PFSK-1 (cell line): ENCODE measurements around the gene NECTIN1. TPM values are rescaled to one million over a fixed set of nuclear protein-coding genes. Genes with fewer than 3 reads are reported as not detected.

Experiments used
- FOXP2 ChIP-seq: optimal IDR thresholded peaks from 2 replicates; pipeline ENCODE3; 2011; ENCODE audit warnings: borderline replicate concordance, control low read depth, inconsistent platforms; ENCODE audit not compliant: insufficient read depth; ENCODE audit errors: extremely low read length, extremely low read depth
- POLR2AphosphoS5 ChIP-seq: IDR thresholded peaks from 2 replicates; pipeline ENCODE4 v1.6.1; 2012; ENCODE audit warnings: low read depth, mild to moderate bottlenecking, control low read depth, low read length, moderate library complexity
- REST ChIP-seq, 2 experiments: IDR thresholded peaks; 2 replicates each; pipeline versions ENCODE4 v1.6.1 to v1.8.0; 2011 to 2012; ENCODE audit warnings: low read depth in 2 of 2, low read length in 2 of 2, control low read depth in 1 of 2, inconsistent platforms in 1 of 2, mild to moderate bottlenecking in 1 of 2, moderate library complexity in 1 of 2; ENCODE audit not compliant: insufficient read depth in 1 of 2
- SIN3A ChIP-seq: IDR thresholded peaks from 2 replicates; pipeline ENCODE4 v1.6.1; 2012; ENCODE audit warnings: mild to moderate bottlenecking, low read length, moderate library complexity, borderline replicate concordance; ENCODE audit not compliant: insufficient read depth
- TAF1 ChIP-seq: IDR thresholded peaks from 2 replicates; pipeline ENCODE4 v1.6.1; 2012; ENCODE audit warnings: low read length, control low read depth, borderline replicate concordance; ENCODE audit not compliant: insufficient read depth
- polyA plus RNA-seq: library from polyadenylated mRNA; unstranded; fragments of >200 nt; gene quantifications from one replicate; pipeline ENCODE4 v1.2.1, GENCODE V29; 2012; ENCODE audit warnings: low read depth, missing spikeins; ENCODE audit not compliant: insufficient read length

NECTIN1 gene
- 6.8 TPM for polyA plus RNA-seq

GRCh38 chr11:119728651-119729580 is at the start of gene NECTIN1:
Gene NECTIN1, minus strand, starts transcription at chr11:119729200. Its CDS starts 647 bp downstream, at chr11:119728553.
- TF ChIP-seq FOXP2 = no peak
- peak; percentile 42; the same call in 1 of the 2 replicates for TF ChIP-seq POLR2AphosphoS5
- TF ChIP-seq TAF1 = peak; percentile 63; the same call in 1 of the 2 replicates

- TF ChIP-seq POLR2AphosphoS5 (no peak), REST (IDR thresholded peaks at IDR 0.05; ENCODE audit: insufficient read depth in 1 of 2, low read depth in 2 of 2, low read length in 2 of 2) (no peak), FOXP2 (no peak), TAF1 (no peak)
These were observed 49.6 kb upstream of the NECTIN1 start for GRCh38 chr11:119778391-119779194.

GRCh38 chr11:119777940-119778339 is 48.9 kb upstream of the NECTIN1 start:
- TF ChIP-seq POLR2AphosphoS5 (no peak), SIN3A (no peak), FOXP2 (no peak), TAF1 (no peak), REST (IDR thresholded peaks at IDR 0.05; ENCODE audit: insufficient read depth in 1 of 2, low read depth in 2 of 2, low read length in 2 of 2) (no peak)

- TF ChIP-seq SIN3A (no peak), REST (IDR thresholded peaks at IDR 0.05; ENCODE audit: insufficient read depth in 1 of 2, low read depth in 2 of 2, low read length in 2 of 2) (no peak), POLR2AphosphoS5 (no peak), TAF1 (no peak), FOXP2 (no peak)
These were observed 47.7 kb upstream of the NECTIN1 start for GRCh38 chr11:119776651-119777050.

- TF ChIP-seq FOXP2 (no peak), POLR2AphosphoS5 (no peak), TAF1 (no peak), SIN3A (no peak), REST (IDR thresholded peaks at IDR 0.05; ENCODE audit: insufficient read depth in 1 of 2, low read depth in 2 of 2, low read length in 2 of 2) (no peak)
These were observed 47.1 kb upstream of the NECTIN1 start for GRCh38 chr11:119776031-119776636.
